PC-3 (cell line): ENCODE results near the gene TTBK2. TPM values are rescaled to one million over a fixed set of nuclear protein-coding genes. Genes with fewer than 3 reads are reported as not detected.
"Not testable (repeated sequence)": the region's sequence is repeated elsewhere in the genome, so short reads cannot be mapped to it uniquely, and the experiment has no call there.

Experiments
- ATAC-seq: fragments of 200-7000 bp; cut with Tn5 transposase; 2 replicates; pipeline ENCODE4 v1.9.1; 2020; ENCODE audit warnings: mild to moderate bottlenecking, moderate library complexity
- BruUV-seq: library from RNA; stranded (reverse); fragments of 400-500 nt; replicated peaks from 2 replicates; lab custom pipeline; 2021; lab: Mats Ljungman, UMichigan
- CTCF ChIA-PET: fragments of 300-600 bp; sonication (Branson Sonifier 250); formaldehyde crosslinking; loops from one replicate; lab custom pipeline; 2022; ENCODE audit warnings: antibody characterized with exemption; lab: Charles Lee
- POLR2A ChIA-PET: fragments of 300-600 bp; sonication (Branson Sonifier 250); formaldehyde crosslinking; loops from one replicate; lab custom pipeline; 2022; ENCODE audit warnings: antibody characterized with exemption; ENCODE audit not compliant: unreplicated experiment; lab: Charles Lee
- DNase-seq: peaks from one replicate; pipeline ENCODE4 v3.0.0-alpha.2; 2015
- H2AFZ ChIP-seq: fragments of 300-600 bp; sonication (generic); 2 replicates; pipeline ENCODE4 v1.6.0; 2016; ENCODE audit warnings: antibody characterized with exemption, low read length
- H3F3A ChIP-seq: fragments of 300-600 bp; sonication (generic); one replicate; pipeline ENCODE4 v1.6.0; 2017; ENCODE audit warnings: antibody characterized with exemption, low read length, control low read depth, mild to moderate bottlenecking; ENCODE audit not compliant: unreplicated experiment
- H3K27ac ChIP-seq: fragments of 300-600 bp; sonication (generic); 2 replicates; pipeline ENCODE4 v1.5.1; 2016; ENCODE audit warnings: mild to moderate bottlenecking, low read length
- H3K27me3 ChIP-seq: fragments of 300-600 bp; sonication (generic); 2 replicates; pipeline ENCODE4 v1.6.1; 2016; ENCODE audit warnings: low read length, mixed read lengths
- H3K36me3 ChIP-seq: fragments of 300-600 bp; sonication (generic); 2 replicates; pipeline ENCODE4 v1.6.1; 2016; ENCODE audit warnings: low read depth, mixed run types, low read length, mixed read lengths
- H3K4me1 ChIP-seq: fragments of 300-600 bp; sonication (generic); 2 replicates; pipeline ENCODE4 v1.5.1; 2016; ENCODE audit warnings: low read length; ENCODE audit not compliant: insufficient read depth
- H3K4me2 ChIP-seq: fragments of 300-600 bp; sonication (generic); 2 replicates; pipeline ENCODE4 v1.6.0; 2016; ENCODE audit warnings: low read length
- H3K4me3 ChIP-seq: fragments of 300-600 bp; sonication (generic); 2 replicates; pipeline ENCODE4 v1.5.1; 2016; ENCODE audit warnings: mild to moderate bottlenecking, low read length, mixed read lengths
- H3K79me2 ChIP-seq: fragments of 300-600 bp; sonication (generic); 2 replicates; pipeline ENCODE4 v1.6.1; 2017; ENCODE audit warnings: low read length, mixed read lengths
- H3K9ac ChIP-seq: fragments of 300-600 bp; sonication (generic); 2 replicates; pipeline ENCODE4 v1.6.0; 2016; ENCODE audit warnings: mild to moderate bottlenecking, low read length
- H3K9me2 ChIP-seq: fragments of 300-600 bp; sonication (generic); replicated peaks from 2 replicates; pipeline ENCODE4 v1.6.1; 2016; ENCODE audit warnings: mixed run types, low read length, mixed read lengths
- H3K9me3 ChIP-seq: fragments of 300-600 bp; sonication (generic); 2 replicates; pipeline ENCODE4 v1.6.1; 2016; ENCODE audit warnings: low read length, mixed read lengths
- H4K20me1 ChIP-seq: fragments of 300-600 bp; sonication (generic); 2 replicates; pipeline ENCODE4 v1.6.1; 2016; ENCODE audit warnings: low read length, mixed read lengths
- CTCF ChIP-seq: fragments of 300-600 bp; sonication (generic); conservative IDR thresholded peaks from 2 replicates; pipeline ENCODE4 v1.5.1; 2017; ENCODE audit warnings: antibody characterized with exemption, low read depth, mild to moderate bottlenecking, low read length
- EZH2 ChIP-seq: fragments of 300-600 bp; sonication (generic); IDR thresholded peaks from one replicate; pipeline ENCODE4 v1.6.1; 2017; ENCODE audit warnings: antibody characterized with exemption, mild to moderate bottlenecking, low read length; ENCODE audit not compliant: unreplicated experiment
- EZH2phosphoT487 ChIP-seq: fragments of 300-600 bp; sonication (generic); IDR thresholded peaks from 2 replicates; pipeline ENCODE4 v1.6.1; 2018; ENCODE audit warnings: mild to moderate bottlenecking, antibody characterized with exemption, low read length, borderline replicate concordance
- intact Hi-C: fragments of 100-400 bp; cut with micrococcal nuclease; formaldehyde crosslinking; loops from 2 replicates; pipeline ENCODE4 v1.9.0; 2023
- total RNA-seq: library from RNA; depleted of rRNA; stranded (reverse); fragments of >200 nt; gene quantifications from 2 replicates; pipeline ENCODE4 v1.2.3, GENCODE V29; 2014

The TTBK2 gene
- total RNA-seq, 1 experiment from 2014 or later = 3.5 TPM

DNA sequence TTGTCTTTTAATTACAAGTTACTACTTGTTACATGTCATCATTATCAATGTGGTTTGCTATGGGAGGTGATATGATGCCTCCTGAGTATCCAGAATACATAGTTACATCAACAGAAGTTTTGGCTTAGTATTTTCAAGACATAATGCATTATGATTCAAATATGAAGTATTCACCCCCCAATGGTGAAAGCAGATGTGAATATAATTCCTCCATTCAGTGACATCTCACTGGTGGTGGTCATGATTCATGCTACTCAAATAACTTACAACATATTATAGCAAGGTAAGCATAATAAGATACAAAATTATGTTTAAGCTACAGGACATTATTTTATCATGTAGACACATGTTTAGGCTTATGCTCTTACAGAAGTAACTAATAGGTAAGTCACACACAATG, 34.9 kb upstream of the TTBK2 start:
- Histone ChIP-seq H3K4me2 (no peak overlapping the region), H3K36me3 (peaks cover 25% of the 10 kb centered on the region), H3K79me2 (no peaks in the 10 kb centered on the region), H3K9ac (no peak overlapping the region), H3K4me1 (peaks cover 20% of the 10 kb centered on the region), H2AFZ (no peak overlapping the region), H3K27me3 (no peaks in the 10 kb centered on the region), H3K9me2 (no peaks in the 10 kb centered on the region), H3F3A (peaks cover 6% of the 10 kb centered on the region), H3K9me3 (0 out of 2 replicates have a peak, but pooled peaks cover 3% of the 10 kb centered on the region), H4K20me1 (no peaks in the 10 kb centered on the region), H3K27ac (no peak overlapping the region), H3K4me3 (no peak overlapping the region)
- DNase-seq (peak; percentile 71), ATAC-seq (peak; percentile 53)
- TF ChIP-seq CTCF (no peak), EZH2phosphoT487 (no peak), EZH2 (no peak)
- intact Hi-C loops = no loop called here
- BruUV-seq = no TSS peak
- ChIA-PET POLR2A (interaction anchor here (0.5 kb wide), 1 partner anchor 790 kb away, joined by 3 read pairs; no protein-coding TSS in a partner anchor), CTCF (no interaction called here)

GRCh38 chr15:42954291-42954690, 33.7 kb upstream of the TTBK2 start:
- Histone ChIP-seq H3K4me3 (no peak overlapping the region), H3K9me3 (0 out of 2 replicates have a peak, but pooled peaks cover 3% of the 10 kb centered on the region), H3F3A (peaks cover 6% of the 10 kb centered on the region), H3K27me3 (no peaks in the 10 kb centered on the region), H3K4me1 (peaks cover 20% of the 10 kb centered on the region), H4K20me1 (no peaks in the 10 kb centered on the region), H3K27ac (no peak overlapping the region), H2AFZ (no peak overlapping the region), H3K9ac (no peak overlapping the region), H3K36me3 (peaks cover 18% of the 10 kb centered on the region), H3K79me2 (no peaks in the 10 kb centered on the region), H3K9me2 (no peaks in the 10 kb centered on the region), H3K4me2 (no peak overlapping the region)
- no TSS peak for BruUV-seq
- no peak for DNase-seq
- ChIA-PET CTCF (interaction anchor here (0.6 kb wide), 1 partner anchor 46 kb away, joined by 3 read pairs; no protein-coding TSS in a partner anchor), POLR2A (no interaction called here)
- TF ChIP-seq EZH2phosphoT487 (no peak), EZH2 (no peak), CTCF (no peak)
- intact Hi-C loops = no loop called here
- no peak for ATAC-seq

GRCh38 chr15:42948898-42949297, 28.3 kb upstream of the TTBK2 start:
- CTCF ChIA-PET, H3K9me3 ChIP-seq, BruUV-seq, H3K9me2 ChIP-seq, H3K79me2 ChIP-seq, H2AFZ ChIP-seq, ATAC-seq, H3K9ac ChIP-seq, POLR2A ChIA-PET, H3K4me2 ChIP-seq, H3K27me3 ChIP-seq, H3K4me1 ChIP-seq, H3K27ac ChIP-seq, H3K4me3 ChIP-seq, DNase-seq, H4K20me1 ChIP-seq, intact Hi-C loops, H3F3A ChIP-seq: not testable (repeated sequence)
- peaks cover 16% of the 10 kb centered on the region for H3K36me3 ChIP-seq
